ENCODE results near the gene PRKG1. TPM values are rescaled to one million over a fixed set of nuclear protein-coding genes. Genes with fewer than 3 reads are reported as not detected.

The PRKG1 gene
- total RNA-seq, 1 donor from 2014 or later, result 28.1 TPM

GRCh38 chr10:51073453-51074237 lies 642 bp upstream of the PRKG1 start:
- peak; percentile 68 for DNase-seq (ENCODE audit: missing footprints)
- intact Hi-C loops (cut with DNase I), result loop anchor here (5.0 kb wide), 1 partner anchor 349 kb away; no protein-coding TSS in a partner anchor
- peak; percentile 53 for ATAC-seq

GRCh38 chr10:51075043-51075872 lies 971 bp downstream of the PRKG1 start:
- DNase-seq (ENCODE audit: missing footprints) (no peak), ATAC-seq (no peak)
- intact Hi-C loops (cut with DNase I), result loop anchor here (5.0 kb wide), 1 partner anchor 157 kb away; no protein-coding TSS in a partner anchor

GRCh38 chr10:51075873-51076229 lies 1.6 kb downstream of the PRKG1 start:
- intact Hi-C loops (cut with DNase I), result loop anchor here (5.0 kb wide), 1 partner anchor 156 kb away; no protein-coding TSS in a partner anchor
- DNase-seq (ENCODE audit: missing footprints), result no peak
- ATAC-seq, result no peak

GRCh38 chr10:51076299-51076841 lies 2.1 kb downstream of the PRKG1 start:
- DNase-seq (ENCODE audit: missing footprints), result no peak
- no peak for ATAC-seq
- intact Hi-C loops (cut with DNase I), result loop anchor here (5.0 kb wide), 1 partner anchor 156 kb away; no protein-coding TSS in a partner anchor

GRCh38 chr10:51077074-51077473 lies 2.8 kb downstream of the PRKG1 start:
- ATAC-seq, result no peak
- no peak for DNase-seq (ENCODE audit: missing footprints)
- intact Hi-C loops (cut with DNase I), result loop anchor here (5.0 kb wide), 1 partner anchor 155 kb away; no protein-coding TSS in a partner anchor

GRCh38 chr10:51077507-51077906 lies 3.2 kb downstream of the PRKG1 start:
- DNase-seq (ENCODE audit: missing footprints) (no peak), ATAC-seq (no peak)
- intact Hi-C loops (cut with DNase I), result loop anchor here (5.0 kb wide), 1 partner anchor 155 kb away; no protein-coding TSS in a partner anchor

- no peak for ATAC-seq
- intact Hi-C loops (cut with DNase I), result loop anchor here (5.0 kb wide), 1 partner anchor 153 kb away; no protein-coding TSS in a partner anchor
- no peak for DNase-seq (ENCODE audit: missing footprints)
Observed at GRCh38 chr10:51079331-51079730, 5.0 kb downstream of the PRKG1 start.

GRCh38 chr10:51079766-51080165 lies 5.5 kb downstream of the PRKG1 start:
- ATAC-seq, result no peak
- intact Hi-C loops (cut with DNase I), result loop anchor here (5.0 kb wide), 2 partner anchors 83 to 153 kb away; no protein-coding TSS in a partner anchor

GRCh38 chr10:51080311-51081006 lies 6.2 kb downstream of the PRKG1 start:
- intact Hi-C loops (cut with DNase I), result loop anchor here (5.0 kb wide), 1 partner anchor 82 kb away; no protein-coding TSS in a partner anchor
- no peak for ATAC-seq

More at GRCh38 chr10:51079766-51080165, 5.5 kb downstream of the PRKG1 start:
- no peak for DNase-seq (ENCODE audit: missing footprints)

GRCh38 chr10:51082857-51083256 lies 8.6 kb downstream of the PRKG1 start:
- DNase-seq (ENCODE audit: missing footprints), result no peak
- intact Hi-C loops (cut with DNase I), result loop anchor here (5.0 kb wide), 1 partner anchor 79 kb away; no protein-coding TSS in a partner anchor
- no peak for ATAC-seq

More at GRCh38 chr10:51080311-51081006, 6.2 kb downstream of the PRKG1 start:
- DNase-seq (ENCODE audit: missing footprints), result no peak

- intact Hi-C loops (cut with DNase I), result loop anchor here (5.0 kb wide), 1 partner anchor 79 kb away; no protein-coding TSS in a partner anchor
- ATAC-seq (peak; percentile 11), DNase-seq (ENCODE audit: missing footprints) (no peak)
Observed at GRCh38 chr10:51083356-51083853, 9.1 kb downstream of the PRKG1 start.

GRCh38 chr10:51085204-51085603 lies 10.9 kb downstream of the PRKG1 start:
- ATAC-seq (no peak), DNase-seq (ENCODE audit: missing footprints) (no peak)
- intact Hi-C loops (cut with DNase I), result no loop called here

- intact Hi-C loops (cut with DNase I), result no loop called here
Observed at GRCh38 chr10:51086710-51087109, 12.4 kb downstream of the PRKG1 start.

GRCh38 chr10:51087114-51087513 lies 12.8 kb downstream of the PRKG1 start:
- ATAC-seq (no peak), DNase-seq (ENCODE audit: missing footprints) (no peak)
- intact Hi-C loops (cut with DNase I), result no loop called here

More at GRCh38 chr10:51086710-51087109, 12.4 kb downstream of the PRKG1 start:
- ATAC-seq, result no peak
- DNase-seq (ENCODE audit: missing footprints), result no peak

GRCh38 chr10:51090190-51090589 lies 15.9 kb downstream of the PRKG1 start:
- no peak for ATAC-seq
- intact Hi-C loops (cut with DNase I), result loop anchor here (5.0 kb wide), 2 partner anchors 57 to 142 kb away; no protein-coding TSS in a partner anchor
- no peak for DNase-seq (ENCODE audit: missing footprints)

GRCh38 chr10:51092402-51092801 lies 18.1 kb downstream of the PRKG1 start:
- peak; percentile 92 for ATAC-seq
- peak; percentile 80 for DNase-seq (ENCODE audit: missing footprints)
- intact Hi-C loops (cut with DNase I), result loop anchor here (5.0 kb wide), 2 partner anchors 55 to 140 kb away; no protein-coding TSS in a partner anchor

GRCh38 chr10:51095444-51095843 lies 21.2 kb downstream of the PRKG1 start:
- ATAC-seq, result no peak
- intact Hi-C loops (cut with DNase I), result no loop called here
- DNase-seq (ENCODE audit: missing footprints), result no peak

- ATAC-seq, result no peak
- DNase-seq (ENCODE audit: missing footprints), result no peak
- intact Hi-C loops (cut with DNase I), result no loop called here
Observed at GRCh38 chr10:51097546-51097945, 23.3 kb downstream of the PRKG1 start.
